ENCODE results near the gene TNFRSF6B.

DNA sequence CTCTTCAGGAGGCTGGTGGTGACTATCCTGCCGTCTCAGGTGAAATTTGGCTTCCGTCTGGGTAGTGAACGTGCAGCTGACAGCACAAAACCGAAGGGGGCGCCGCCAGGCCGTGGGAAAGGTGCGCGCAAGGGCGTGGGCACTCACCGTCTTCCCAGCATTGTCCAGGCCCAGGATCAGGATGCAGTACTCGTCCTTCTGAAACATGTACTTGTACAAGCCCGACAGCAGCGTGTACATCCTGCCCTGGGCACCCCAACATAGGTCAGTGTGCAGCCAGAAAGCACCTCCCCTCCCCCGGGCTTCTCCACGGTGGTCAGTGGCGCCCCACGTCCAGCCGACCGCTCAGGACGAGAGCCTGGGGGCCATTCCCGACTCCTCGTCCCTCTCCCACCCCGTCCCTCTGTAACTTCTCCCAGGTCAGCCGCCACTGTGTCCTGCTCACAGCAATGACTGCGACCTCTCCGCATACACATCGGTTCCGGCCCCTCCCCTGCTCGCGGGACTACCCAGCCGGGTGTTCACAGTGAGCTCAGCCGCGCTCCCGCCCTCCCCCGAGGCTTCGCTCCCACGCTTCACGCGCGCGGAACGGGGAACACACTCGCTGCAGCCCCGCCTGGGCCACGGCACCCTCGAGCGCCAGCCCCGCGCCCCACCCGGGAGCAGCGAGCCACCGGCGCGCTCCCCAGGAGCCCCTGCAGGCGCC is 10.6 kb downstream of the TNFRSF6B start:
- TF ChIP-seq TAF1 (IDR thresholded peaks at IDR 0.05; ENCODE audit: borderline replicate concordance, insufficient read depth, low read length) = no peak
- TF ChIP-seq POLR2AphosphoS5 (IDR thresholded peaks at IDR 0.05; ENCODE audit: low read depth, low read length) = no peak; the same call in 1 of the 2 replicates

Measured in PFSK-1 (cell line).